HG02759 (cell line): Measurements from ENCODE around the gene CSF2.

Experiments
- ATAC-seq: cut with Tn5 transposase; IDR thresholded peaks from one replicate; pipeline ENCODE4 v1.9.1; 2021; ENCODE audit warnings: mild to moderate bottlenecking, moderate library complexity; ENCODE audit not compliant: unreplicated experiment

Gene CSF2

DNA sequence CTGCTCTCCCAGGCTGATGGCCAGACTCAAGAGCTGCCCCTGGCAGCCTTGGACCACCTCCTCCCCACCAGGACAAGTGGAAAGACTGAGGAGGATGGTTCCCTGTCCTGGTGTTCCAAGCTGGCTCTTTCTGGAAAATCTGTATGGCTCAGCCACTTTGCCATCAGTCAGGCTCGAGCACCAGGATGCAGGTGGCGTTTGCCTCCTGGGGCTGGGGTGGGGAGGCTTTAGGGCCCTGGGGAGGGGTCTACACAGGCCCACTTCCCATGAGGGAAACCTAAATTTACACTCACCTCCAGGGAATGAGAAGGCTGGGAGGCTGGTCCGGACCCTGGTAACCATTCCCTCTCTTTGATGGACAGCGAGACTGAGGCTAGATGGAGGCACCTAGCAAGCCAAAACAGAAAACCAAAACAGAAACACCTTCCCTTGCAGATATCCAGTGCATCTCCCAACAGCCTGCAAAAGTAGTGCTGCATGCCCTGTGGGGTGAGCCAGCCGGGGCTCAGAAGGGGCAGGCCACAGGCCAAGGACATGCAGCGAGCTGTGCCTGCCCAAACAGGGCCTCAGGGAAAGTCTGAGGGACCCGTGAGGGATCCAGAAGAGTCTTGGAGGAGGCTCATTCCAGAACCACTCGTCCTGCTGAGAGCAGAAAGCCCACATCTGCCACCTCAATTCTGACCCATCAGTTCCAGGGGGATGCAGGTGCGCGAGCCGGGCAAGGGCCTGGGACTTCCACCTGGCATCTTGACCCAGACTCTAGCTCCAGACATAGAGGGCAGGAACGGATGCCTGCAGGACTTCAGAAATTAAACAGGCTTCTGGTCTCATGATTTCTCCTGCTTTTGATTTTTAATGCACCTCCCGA lies 5.4 kb upstream of the CSF2 start:
- ATAC-seq: no peak

DNA sequence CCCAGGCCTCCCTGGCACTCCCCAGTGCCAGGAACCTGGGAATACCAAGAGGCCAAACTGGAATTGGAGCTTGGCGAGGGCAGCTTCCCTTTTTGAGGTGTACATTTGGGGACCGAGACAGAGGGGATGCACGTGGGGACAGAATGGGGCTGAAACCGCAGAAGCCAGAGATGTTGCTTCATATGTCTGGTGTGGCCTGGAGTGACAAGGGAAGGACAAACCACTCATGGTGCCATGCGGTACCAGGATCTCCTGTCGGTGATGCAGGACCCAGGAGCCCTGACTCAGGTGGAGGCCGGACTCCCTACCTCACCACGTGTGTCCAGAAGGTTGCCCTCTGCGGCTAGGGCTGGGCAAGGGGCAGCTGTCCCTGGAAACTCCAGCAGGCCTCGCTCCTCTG lies 4.0 kb upstream of the CSF2 start:
- no peak for ATAC-seq

DNA sequence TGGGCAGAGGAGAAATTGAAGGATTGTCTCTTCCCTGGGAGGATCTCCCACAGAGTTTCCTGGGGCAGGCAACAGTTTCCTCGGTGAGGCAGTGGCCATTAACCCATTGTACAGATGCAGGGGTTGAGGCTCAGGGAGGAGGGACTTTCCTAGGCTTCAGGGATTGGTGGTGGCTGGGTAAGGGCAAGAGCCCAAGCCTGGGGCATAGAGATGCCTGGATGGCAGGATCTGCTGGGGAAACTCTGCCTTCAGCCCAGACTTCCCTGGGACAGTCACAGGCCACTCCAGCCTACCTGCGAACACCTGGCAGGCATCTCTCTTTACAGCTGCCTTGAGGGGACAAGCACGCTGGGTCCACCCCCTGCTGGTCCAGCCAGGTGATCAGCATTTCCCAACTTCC lies 3.6 kb upstream of the CSF2 start:
- no peak for ATAC-seq

DNA sequence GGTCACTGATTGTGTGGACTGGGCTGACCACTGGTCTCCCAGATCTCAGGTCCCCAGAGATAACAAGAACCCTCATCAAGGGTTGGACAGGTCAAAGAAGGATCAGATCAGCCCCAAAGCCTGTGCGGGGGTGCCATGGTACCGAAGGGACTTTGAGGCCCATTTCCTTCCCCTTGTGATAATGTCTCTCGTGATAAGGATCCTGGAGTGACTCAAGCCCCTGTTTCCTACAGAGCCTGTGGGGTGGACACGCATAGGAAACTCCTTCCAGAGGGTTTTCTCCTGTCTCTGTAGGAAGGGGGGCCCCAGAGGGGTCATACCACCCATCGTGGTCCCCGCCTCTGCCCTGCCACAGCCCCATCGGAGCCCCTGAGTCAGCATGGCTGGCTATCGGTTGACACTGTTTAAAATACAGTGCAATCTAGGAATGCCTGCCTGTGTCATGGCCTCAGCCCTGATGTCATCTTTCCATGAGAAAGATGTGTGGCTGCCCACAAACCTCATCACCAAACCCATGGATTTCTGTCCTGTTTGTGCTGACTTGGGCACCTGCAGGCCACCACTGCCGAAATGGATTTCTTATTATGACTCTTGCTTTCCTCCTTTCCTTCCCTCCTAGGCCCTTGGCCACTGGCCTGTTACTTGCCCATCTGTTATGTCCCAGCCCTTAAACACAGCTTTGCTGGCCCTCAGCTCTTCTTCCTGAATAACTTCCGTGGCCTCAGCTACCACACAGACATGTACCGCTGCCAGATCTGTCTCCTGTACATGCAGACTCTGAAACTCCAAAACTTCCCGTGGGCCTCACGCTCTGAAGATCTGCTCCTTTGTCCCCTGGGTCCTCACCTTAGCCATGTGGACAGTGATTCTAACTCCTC lies 2.9 kb upstream of the CSF2 start:
- ATAC-seq: no peak

DNA sequence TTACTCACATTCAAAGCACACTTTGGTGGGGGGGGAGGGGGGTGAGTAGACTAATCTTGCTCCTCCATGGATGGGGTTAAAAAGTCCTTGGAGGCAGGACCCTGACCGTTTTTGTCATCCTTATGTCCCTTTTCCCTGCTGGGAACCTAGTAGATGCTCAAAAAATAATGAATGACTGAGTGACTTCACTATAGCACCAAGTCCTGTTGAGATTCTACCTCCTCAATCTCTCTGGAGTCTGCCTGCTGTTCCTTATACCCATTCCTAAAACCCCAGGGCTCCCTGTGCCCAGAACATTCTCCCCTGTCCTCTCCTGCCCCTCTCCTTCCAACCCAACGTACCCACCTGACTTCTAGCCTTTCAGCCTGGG lies 2.3 kb upstream of the CSF2 start:
- ATAC-seq: no peak

DNA sequence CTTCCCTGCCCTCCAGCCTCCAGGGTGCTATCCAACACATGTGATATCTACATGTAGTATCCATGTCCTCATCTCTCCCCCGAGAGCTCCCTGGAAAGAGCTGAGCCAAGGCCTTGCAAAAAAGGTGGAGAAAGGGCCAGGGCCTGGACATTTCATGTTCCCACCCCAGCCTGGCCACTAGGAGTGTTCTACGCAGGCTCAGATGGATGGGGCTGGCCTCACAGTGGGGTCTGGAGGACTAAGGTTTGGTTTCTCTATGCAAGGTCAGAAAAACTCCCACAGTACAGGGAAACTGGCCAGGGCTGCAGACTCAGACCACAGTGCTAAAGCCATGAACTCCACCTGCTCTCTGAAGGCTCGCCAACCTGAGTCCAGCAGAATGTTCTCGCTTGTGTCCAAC lies 1.5 kb upstream of the CSF2 start:
- ATAC-seq: no peak

DNA sequence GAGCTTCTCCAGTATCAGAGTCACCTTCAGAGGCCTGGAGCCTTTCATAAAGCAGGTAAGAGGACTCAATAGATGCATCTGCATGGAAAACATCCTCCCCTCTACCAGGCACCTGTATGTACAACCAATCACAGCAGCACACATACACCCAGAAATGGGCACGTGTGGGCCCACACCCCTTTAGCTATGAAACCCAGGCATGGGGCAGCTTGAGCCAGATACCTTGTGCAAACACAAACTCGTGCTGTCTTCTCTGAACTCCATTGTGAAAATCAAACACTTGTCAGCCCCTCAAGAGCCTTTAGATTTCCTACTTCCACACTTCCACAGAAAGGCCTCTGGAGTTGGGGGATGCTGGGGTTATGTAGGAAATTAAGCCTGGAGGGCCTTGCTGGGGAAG lies 1.1 kb upstream of the CSF2 start:
- no peak for ATAC-seq

DNA sequence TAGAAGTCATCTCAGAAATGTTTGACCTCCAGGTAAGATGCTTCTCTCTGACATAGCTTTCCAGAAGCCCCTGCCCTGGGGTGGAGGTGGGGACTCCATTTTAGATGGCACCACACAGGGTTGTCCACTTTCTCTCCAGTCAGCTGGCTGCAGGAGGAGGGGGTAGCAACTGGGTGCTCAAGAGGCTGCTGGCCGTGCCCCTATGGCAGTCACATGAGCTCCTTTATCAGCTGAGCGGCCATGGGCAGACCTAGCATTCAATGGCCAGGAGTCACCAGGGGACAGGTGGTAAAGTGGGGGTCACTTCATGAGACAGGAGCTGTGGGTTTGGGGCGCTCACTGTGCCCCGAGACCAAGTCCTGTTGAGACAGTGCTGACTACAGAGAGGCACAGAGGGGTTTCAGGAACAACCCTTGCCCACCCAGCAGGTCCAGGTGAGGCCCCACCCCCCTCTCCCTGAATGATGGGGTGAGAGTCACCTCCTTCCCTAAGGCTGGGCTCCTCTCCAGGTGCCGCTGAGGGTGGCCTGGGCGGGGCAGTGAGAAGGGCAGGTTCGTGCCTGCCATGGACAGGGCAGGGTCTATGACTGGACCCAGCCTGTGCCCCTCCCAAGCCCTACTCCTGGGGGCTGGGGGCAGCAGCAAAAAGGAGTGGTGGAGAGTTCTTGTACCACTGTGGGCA lies 642 bp downstream of the CSF2 start:
- no peak for ATAC-seq

DNA sequence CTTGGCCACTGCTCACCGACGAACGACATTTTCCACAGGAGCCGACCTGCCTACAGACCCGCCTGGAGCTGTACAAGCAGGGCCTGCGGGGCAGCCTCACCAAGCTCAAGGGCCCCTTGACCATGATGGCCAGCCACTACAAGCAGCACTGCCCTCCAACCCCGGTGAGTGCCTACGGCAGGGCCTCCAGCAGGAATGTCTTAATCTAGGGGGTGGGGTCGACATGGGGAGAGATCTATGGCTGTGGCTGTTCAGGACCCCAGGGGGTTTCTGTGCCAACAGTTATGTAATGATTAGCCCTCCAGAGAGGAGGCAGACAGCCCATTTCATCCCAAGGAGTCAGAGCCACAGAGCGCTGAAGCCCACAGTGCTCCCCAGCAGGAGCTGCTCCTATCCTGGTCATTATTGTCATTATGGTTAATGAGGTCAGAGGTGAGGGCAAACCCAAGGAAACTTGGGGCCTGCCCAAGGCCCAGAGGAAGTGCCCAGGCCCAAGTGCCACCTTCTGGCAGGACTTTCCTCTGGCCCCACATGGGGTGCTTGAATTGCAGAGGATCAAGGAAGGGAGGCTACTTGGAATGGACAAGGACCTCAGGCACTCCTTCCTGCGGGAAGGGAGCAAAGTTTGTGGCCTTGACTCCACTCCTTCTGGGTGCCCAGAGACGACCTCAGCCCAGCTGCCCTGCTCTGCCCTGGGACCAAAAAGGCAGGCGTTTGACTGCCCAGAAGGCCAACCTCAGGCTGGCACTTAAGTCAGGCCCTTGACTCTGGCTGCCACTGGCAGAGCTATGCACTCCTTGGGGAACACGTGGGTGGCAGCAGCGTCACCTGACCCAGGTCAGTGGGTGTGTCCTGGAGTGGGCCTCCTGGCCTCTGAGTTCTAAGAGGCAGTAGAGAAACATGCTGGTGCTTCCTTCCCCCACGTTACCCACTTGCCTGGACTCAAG lies 1.5 kb downstream of the CSF2 start:
- no peak for ATAC-seq

DNA sequence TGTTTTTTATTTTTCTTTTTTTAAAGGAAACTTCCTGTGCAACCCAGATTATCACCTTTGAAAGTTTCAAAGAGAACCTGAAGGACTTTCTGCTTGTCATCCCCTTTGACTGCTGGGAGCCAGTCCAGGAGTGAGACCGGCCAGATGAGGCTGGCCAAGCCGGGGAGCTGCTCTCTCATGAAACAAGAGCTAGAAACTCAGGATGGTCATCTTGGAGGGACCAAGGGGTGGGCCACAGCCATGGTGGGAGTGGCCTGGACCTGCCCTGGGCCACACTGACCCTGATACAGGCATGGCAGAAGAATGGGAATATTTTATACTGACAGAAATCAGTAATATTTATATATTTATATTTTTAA lies 2.1 kb downstream of the CSF2 start:
- no peak for ATAC-seq

DNA sequence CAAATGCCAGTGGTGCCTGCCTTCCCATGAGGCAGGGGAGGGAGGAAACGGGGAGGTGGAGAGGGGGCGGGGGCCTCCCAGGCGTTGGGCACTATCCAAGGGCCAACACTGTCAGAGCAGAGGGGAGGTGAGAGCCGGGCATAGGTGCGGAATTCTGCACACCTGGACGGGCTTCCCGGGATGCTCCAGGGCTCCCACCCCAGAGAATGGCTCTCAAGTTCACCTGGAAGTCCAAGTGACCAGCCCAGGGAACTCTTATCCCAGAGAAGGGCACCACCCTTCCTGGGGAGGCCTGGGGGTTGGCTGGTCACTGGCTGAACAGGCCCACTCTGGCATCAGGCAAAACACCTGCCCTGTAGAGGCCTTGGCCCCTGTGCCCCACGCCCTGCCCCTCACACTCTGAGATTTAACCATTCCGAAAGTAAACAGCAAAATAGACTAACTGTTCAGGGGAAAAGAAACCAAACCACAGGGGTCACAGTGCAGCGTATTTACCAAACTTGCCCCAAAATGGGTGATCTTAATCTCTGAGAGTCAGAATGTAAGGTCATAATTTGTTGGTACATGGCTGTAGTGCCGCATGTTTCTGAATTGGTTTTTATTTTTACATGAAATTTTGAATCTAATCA lies 2.7 kb downstream of the CSF2 start:
- ATAC-seq: no peak

DNA sequence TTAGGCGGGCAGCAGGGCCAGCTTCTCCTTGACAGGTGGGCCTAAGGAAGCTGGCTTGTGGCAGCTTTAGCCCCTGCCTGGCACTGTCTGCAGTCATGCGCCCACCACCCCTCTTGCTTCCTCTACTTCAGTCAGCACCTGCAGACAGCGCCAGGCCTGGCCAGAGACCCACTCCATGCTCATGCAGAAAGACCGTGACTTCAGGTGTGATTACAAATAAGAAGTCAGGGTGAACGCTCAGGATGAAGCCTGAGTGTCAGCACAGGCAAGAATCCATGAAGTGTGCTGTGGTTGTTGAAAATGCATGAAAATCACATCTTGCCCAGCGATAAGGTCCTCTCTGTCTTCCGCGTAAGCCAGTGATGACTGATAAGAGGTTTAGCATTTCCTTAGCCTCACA lies 3.4 kb downstream of the CSF2 start:
- ATAC-seq: no peak

DNA sequence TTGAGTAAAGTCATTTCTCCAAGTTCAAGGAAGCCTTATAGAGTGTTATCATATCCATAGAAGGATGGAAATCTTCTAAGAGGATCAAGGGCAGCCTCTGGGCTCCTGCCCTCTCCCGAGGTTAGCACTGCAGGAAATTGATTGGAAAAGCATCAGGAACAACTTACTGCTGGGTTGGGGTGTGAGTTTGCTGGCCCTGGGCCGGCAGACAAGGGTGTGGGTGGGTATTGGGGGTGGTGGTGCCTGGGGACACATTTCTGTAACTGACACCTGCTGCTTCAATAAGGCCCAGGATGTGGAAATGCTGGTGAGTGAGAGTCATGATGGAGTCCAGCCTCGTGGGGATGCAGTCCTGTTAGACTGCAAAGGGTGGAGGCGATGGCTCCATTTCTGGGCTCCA lies 5.5 kb downstream of the CSF2 start:
- no peak for ATAC-seq

DNA sequence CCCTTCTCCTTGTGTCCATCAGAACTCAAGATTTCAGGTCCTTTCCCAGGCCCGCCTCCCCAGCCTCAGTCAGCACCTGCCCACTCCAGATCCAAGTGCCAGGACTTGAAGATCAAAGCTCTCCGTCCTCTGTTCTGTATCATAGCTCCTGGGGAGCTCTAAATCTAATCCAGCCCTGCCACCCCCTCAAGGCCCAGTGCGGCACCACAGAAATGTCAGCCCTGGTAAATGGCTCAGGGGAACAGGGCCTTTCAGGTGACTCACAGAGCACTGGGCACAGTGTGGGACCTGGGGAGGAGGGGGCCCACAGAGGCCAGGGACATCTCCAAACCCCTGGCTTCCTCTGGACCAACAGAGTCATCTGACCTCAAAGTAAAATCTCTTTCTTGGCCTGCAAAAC lies 6.0 kb downstream of the CSF2 start:
- no peak for ATAC-seq

DNA sequence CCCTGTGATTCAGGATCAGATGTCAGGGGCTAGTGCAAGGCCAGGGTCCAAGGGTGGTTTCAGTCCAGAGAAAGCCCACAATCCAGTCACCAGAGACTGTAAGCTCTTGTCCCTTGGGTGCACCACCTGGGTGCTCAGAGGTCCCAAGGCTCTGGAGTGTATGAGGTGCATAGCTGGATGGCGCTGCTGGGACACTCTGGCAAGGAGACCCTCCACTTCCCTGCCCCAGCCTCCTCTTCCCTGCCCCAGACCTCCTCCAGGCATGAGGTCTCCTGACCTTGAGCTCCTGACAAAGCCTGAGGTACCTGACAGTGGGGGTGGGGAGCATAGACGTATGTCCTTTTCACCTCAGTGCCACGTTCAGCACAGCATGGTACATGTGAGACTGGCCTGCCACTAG lies 7.0 kb downstream of the CSF2 start:
- no peak for ATAC-seq

DNA sequence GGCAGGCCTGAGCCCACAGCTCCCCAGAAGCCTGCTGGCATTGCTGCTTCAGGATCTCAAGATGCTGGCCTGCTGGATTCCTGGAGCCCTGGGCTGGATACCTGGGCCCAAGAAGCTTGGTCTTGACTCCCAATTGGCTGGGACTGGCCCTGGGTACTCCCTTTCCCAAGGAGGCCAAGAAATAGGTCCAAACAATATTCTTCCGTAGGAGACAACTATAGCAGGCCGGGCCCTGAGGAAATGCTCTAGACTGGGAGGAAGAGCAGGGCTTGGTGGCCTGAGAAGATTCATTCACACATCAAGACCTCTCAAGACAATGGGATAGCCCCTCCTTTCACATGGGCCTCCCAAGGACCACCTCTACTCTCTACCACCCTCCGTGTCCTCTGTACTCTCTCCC lies 7.9 kb downstream of the CSF2 start:
- ATAC-seq: no peak

DNA sequence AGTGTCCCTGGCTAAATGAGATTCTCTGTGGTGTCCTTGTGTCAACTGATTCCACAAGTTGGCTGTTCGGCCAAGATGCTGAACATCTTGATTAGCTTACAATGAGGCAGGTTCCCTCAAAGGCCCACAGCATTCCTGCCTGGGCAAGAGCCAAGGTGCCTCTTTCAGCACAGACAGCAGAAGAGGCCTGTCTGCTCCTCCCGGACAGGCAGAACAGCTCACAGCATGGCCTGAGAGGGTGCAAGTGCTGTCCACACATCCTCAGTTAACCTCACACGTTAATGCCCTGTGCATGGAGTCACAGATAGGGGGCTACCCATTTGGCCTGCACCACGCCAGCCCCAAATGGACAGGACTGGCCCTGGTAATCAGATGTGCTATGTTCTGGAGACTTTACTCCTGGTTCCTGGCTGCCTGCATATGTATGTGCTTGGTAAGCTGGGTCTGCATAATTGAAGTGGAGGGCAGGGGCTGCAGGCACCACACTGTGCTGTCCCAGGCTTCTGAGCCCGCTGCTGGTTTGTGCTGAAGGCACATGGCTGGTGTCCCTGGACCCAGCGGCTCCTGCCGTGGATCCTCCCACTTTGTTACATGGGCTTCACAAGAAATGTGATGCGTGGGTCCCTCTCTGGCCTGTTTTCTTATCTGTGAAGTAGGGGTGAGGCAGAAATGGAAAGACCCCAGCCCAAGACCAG lies 8.9 kb downstream of the CSF2 start:
- no peak for ATAC-seq

DNA sequence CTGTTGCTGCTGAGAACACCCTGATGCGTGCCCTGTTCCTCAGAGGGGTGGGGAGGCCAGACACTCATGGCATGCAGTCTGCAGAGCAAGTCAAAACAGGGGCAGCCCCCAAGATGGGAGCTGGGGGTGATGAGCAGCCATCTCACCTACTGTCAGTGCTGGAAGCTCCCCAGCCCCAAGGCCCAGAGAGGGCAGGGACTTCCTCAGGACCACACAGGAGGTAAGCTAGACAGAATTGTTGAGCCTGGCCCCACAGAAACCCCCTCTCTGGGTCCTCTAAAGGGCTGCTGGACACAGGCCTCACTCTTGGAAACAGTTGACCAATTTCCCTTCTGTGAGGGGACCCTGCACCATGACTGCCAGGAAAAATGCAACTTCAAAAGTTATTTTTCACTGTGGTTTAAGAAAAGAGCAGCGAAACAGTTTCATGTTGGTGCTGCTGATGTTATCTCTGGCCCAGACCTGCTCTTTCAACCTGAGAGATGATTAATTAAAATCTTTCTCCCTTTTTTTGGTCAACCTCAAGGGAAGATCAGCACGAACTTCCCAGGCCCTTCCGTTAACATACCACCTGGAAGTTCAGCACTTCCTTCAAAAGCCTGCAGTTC lies 9.6 kb downstream of the CSF2 start:
- ATAC-seq: no peak

DNA sequence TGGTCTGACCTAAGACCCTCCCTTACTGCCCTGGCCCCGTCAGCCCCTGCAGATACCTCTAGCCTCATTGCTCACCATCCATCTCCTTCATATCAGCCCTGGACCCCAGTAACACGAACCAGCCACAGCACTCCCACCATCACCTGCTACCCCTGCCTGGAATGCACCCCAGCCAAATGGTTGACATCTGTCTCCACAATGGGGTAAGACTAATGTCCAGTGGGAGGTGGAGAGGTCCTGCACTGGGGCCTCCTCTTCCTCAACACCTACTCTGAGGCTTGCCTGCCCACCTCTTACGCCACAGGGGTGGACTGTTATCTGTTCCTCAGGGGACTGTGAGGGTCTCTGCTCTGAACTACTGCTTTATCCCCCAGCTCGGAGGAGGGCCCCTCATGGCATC lies 12.1 kb downstream of the CSF2 start:
- no peak for ATAC-seq
